Smooth muscle cell (in vitro differentiated cells): ENCODE measurements around the gene ENTPD1. TPM values are rescaled to one million over a fixed set of nuclear protein-coding genes. Genes with fewer than 3 reads are reported as not detected.

Experiments used
- DNase-seq: peaks from one replicate; lab custom pipeline; 2025; ENCODE audit not compliant: unreplicated experiment; lab: John Stamatoyannopoulos, UW
- H2AFZ ChIP-seq: fragments of 200-600 bp; sonication (generic); 2 replicates; pipeline ENCODE4 v1.6.0; 2016; ENCODE audit warnings: antibody characterized with exemption, low read depth, mild to moderate bottlenecking
- H3F3A ChIP-seq: fragments of 200-600 bp; sonication (generic); 2 replicates; pipeline ENCODE4 v1.6.0; 2017; ENCODE audit warnings: antibody characterized with exemption, low read depth
- H3K27ac ChIP-seq: fragments of 200-600 bp; sonication (generic); 2 replicates; pipeline ENCODE4 v1.5.1; 2016; ENCODE audit warnings: low read depth, mild to moderate bottlenecking
- H3K27me3 ChIP-seq: fragments of 200-600 bp; sonication (generic); 2 replicates; pipeline ENCODE4 v1.6.1; 2016; ENCODE audit warnings: low read depth, mild to moderate bottlenecking
- H3K36me3 ChIP-seq: fragments of 200-600 bp; sonication (generic); 2 replicates; pipeline ENCODE4 v1.5.1; 2016; ENCODE audit warnings: low read depth
- H3K4me1 ChIP-seq: fragments of 200-600 bp; sonication (generic); 2 replicates; pipeline ENCODE4 v1.5.1; 2016; ENCODE audit warnings: low read depth
- H3K4me2 ChIP-seq: fragments of 200-600 bp; sonication (generic); 2 replicates; pipeline ENCODE4 v1.6.0; 2016; ENCODE audit warnings: mild to moderate bottlenecking
- H3K4me3 ChIP-seq: fragments of 200-600 bp; sonication (generic); 2 replicates; pipeline ENCODE4 v1.5.1; 2016; ENCODE audit warnings: mild to moderate bottlenecking
- H3K79me2 ChIP-seq: fragments of 200-600 bp; sonication (generic); 2 replicates; pipeline ENCODE4 v1.6.0; 2016; ENCODE audit warnings: low read depth, mild to moderate bottlenecking
- H3K9ac ChIP-seq: fragments of 200-600 bp; sonication (generic); 2 replicates; pipeline ENCODE4 v1.6.0; 2016; ENCODE audit warnings: low read depth
- H3K9me3 ChIP-seq: fragments of 200-600 bp; sonication (generic); replicated peaks from 2 replicates; pipeline ENCODE4 v1.5.1; 2016; ENCODE audit warnings: low read depth
- H4K20me1 ChIP-seq: fragments of 200-600 bp; sonication (generic); 2 replicates; pipeline ENCODE4 v1.6.0; 2016; ENCODE audit warnings: low read depth
- WGBS: methylation state at CpG from one replicate; pipeline ENCODE4 v1.1.7; 2016; ENCODE audit warnings: low lambda C conversion rate; 5-methylcytosine and 5-hydroxymethylcytosine counted together
- polyA plus RNA-seq: library from polyadenylated mRNA; unstranded; fragments of >200 nt; fragmentation: Nextera tagmentation; extraction: Ambion mirVana; gene quantifications from 2 replicates; pipeline ENCODE4 v1.2.1, GENCODE V29; 2016
- total RNA-seq: library from RNA; depleted of rRNA; stranded (reverse); fragments of >200 nt; gene quantifications from 2 replicates; pipeline ENCODE4 v1.2.3, GENCODE V29; 2014
- TF ChIP-seq, protein P1 (sequence below): fragments of 200-600 bp; sonication (generic); IDR thresholded peaks from 2 replicates; pipeline ENCODE4 v1.5.1; 2017; ENCODE audit warnings: borderline replicate concordance, mild to moderate bottlenecking, antibody characterized with exemption; ENCODE audit not compliant: insufficient read depth, poor library complexity, severe bottlenecking

Gene ENTPD1
- total and polyA plus RNA-seq, 2 experiments from 2014 or later: 2.7 to 5.0 TPM

- peak overlapping the region; percentile 63 for H3K4me2 ChIP-seq
- WGBS: 8% methylated on average over 1 of the region's 1 CpG
- DNase-seq: no peak
- no peak overlapping the region for H3K9ac ChIP-seq
- H3K79me2 ChIP-seq: no peaks in the 10 kb centered on the region
- H3K27ac ChIP-seq: peak overlapping the region; percentile 49
- no peaks in the 10 kb centered on the region for H3K36me3 ChIP-seq
- H3F3A ChIP-seq: peaks cover 9% of the 10 kb centered on the region
- TF ChIP-seq, protein P1, sequence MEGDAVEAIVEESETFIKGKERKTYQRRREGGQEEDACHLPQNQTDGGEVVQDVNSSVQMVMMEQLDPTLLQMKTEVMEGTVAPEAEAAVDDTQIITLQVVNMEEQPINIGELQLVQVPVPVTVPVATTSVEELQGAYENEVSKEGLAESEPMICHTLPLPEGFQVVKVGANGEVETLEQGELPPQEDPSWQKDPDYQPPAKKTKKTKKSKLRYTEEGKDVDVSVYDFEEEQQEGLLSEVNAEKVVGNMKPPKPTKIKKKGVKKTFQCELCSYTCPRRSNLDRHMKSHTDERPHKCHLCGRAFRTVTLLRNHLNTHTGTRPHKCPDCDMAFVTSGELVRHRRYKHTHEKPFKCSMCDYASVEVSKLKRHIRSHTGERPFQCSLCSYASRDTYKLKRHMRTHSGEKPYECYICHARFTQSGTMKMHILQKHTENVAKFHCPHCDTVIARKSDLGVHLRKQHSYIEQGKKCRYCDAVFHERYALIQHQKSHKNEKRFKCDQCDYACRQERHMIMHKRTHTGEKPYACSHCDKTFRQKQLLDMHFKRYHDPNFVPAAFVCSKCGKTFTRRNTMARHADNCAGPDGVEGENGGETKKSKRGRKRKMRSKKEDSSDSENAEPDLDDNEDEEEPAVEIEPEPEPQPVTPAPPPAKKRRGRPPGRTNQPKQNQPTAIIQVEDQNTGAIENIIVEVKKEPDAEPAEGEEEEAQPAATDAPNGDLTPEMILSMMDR: no peak
- peaks cover 11% of the 10 kb centered on the region for H3K4me1 ChIP-seq
- no peaks in the 10 kb centered on the region for H3K9me3 ChIP-seq
- no peaks in the 10 kb centered on the region for H4K20me1 ChIP-seq
- no peak overlapping the region for H3K4me3 ChIP-seq
- peak overlapping the region; percentile 82 for H2AFZ ChIP-seq
- H3K27me3 ChIP-seq: no peaks in the 10 kb centered on the region
Measured at GRCh38 chr10:95840681-95841080, 84.7 kb downstream of the ENTPD1 start.

- H3K27me3 ChIP-seq: no peaks in the 10 kb centered on the region
- H3K4me2 ChIP-seq: peak overlapping the region; percentile 60
- no peaks in the 10 kb centered on the region for H3K9me3 ChIP-seq
- peaks cover 9% of the 10 kb centered on the region for H3F3A ChIP-seq
- H3K4me3 ChIP-seq: no peak overlapping the region
- no peak overlapping the region for H3K9ac ChIP-seq
- peaks cover 11% of the 10 kb centered on the region for H3K4me1 ChIP-seq
- peak overlapping the region; percentile 82 for H2AFZ ChIP-seq
- no peaks in the 10 kb centered on the region for H3K79me2 ChIP-seq
- peak overlapping the region; percentile 41 for H3K27ac ChIP-seq
- TF ChIP-seq, protein P1: peak; percentile 74
- H3K36me3 ChIP-seq: no peaks in the 10 kb centered on the region
- 40% methylated on average over 7 of the region's 7 CpGs for WGBS
- no peak for DNase-seq
- H4K20me1 ChIP-seq: no peaks in the 10 kb centered on the region
Measured at GRCh38 chr10:95841661-95842498, 85.9 kb downstream of the ENTPD1 start.

DNA sequence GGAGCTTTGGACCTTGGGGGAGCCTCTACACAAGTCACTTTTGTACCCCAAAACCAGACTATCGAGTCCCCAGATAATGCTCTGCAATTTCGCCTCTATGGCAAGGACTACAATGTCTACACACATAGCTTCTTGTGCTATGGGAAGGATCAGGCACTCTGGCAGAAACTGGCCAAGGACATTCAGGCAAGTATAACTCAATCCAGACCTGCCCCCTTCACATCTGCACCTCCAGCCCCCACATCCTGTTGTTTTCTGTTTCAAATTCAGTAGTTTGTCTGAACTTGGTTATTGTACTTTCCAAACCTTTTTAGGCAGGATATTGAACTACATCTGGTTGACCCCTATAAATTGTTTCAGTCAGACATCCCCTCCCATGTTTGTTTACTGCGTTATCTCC lies 89.4 kb downstream of the ENTPD1 start:
- Histone ChIP-seq H3F3A (peaks cover 6% of the 10 kb centered on the region), H3K9ac (no peak overlapping the region), H3K27ac (no peak overlapping the region), H3K9me3 (no peaks in the 10 kb centered on the region), H3K4me3 (no peak overlapping the region), H2AFZ (no peak overlapping the region), H3K79me2 (no peaks in the 10 kb centered on the region), H3K27me3 (no peaks in the 10 kb centered on the region), H4K20me1 (no peaks in the 10 kb centered on the region), H3K36me3 (no peaks in the 10 kb centered on the region), H3K4me2 (no peak overlapping the region), H3K4me1 (peaks cover 3% of the 10 kb centered on the region)
- TF ChIP-seq, protein P1: no peak
- DNase-seq: no peak
- WGBS: 91% methylated on average over 3 of the region's 3 CpGs

- no peak overlapping the region for H3K27ac ChIP-seq
- H3K9me3 ChIP-seq: no peaks in the 10 kb centered on the region
- DNase-seq: no peak
- H3K36me3 ChIP-seq: no peaks in the 10 kb centered on the region
- H3K4me1 ChIP-seq: no peaks in the 10 kb centered on the region
- H3K4me3 ChIP-seq: no peak overlapping the region
- no peak overlapping the region for H2AFZ ChIP-seq
- no peaks in the 10 kb centered on the region for H3F3A ChIP-seq
- H3K79me2 ChIP-seq: no peaks in the 10 kb centered on the region
- no peak overlapping the region for H3K4me2 ChIP-seq
- H4K20me1 ChIP-seq: no peaks in the 10 kb centered on the region
- TF ChIP-seq, protein P1: no peak
- H3K27me3 ChIP-seq: no peaks in the 10 kb centered on the region
- H3K9ac ChIP-seq: no peak overlapping the region
Measured at GRCh38 chr10:95847007-95847406, 91.0 kb downstream of the ENTPD1 start.
